K562 (cell line): ENCODE results near the gene ALKBH2. TPM values are rescaled to one million over a fixed set of nuclear protein-coding genes. Genes with fewer than 3 reads are reported as not detected.
A peak's percentile ranks its signal among the peaks of the same experiment; 100 is the strongest.

ENCODE experiments used
- ARID3A ChIP-seq: IDR thresholded peaks from 2 replicates; pipeline ENCODE4 v1.6.1; 2012; ENCODE audit warnings: low read depth, low read length, improper control_type of control experiment, borderline replicate concordance
- ARNT ChIP-seq, 2 experiments: fragments of 450-650 bp; IDR thresholded peaks; 2 replicates each; pipeline ENCODE4 v1.6.1; 2016; ENCODE audit warnings: mild to moderate bottlenecking in 1 of 2
- BDP1 ChIP-seq: IDR thresholded peaks from 3 replicates; pipeline ENCODE4 v1.6.1; 2011; ENCODE audit not compliant: insufficient read length, insufficient read depth
- E2F1 ChIP-seq: sonication (generic); formaldehyde crosslinking; IDR thresholded peaks from 2 replicates; pipeline ENCODE4 v1.8.1; 2023; ENCODE audit warnings: mild to moderate bottlenecking, missing genetic modification reagents, moderate library complexity
- E2F3 ChIP-seq: fragments of 250-450 bp; sonication (Bioruptor Pico); IDR thresholded peaks from 2 replicates; pipeline ENCODE4 v1.4.0; 2020; ENCODE audit warnings: mild to moderate bottlenecking
- EGR1 ChIP-seq: fragments of 450-650 bp; conservative IDR thresholded peaks from 2 replicates; pipeline ENCODE4 v1.6.1; 2017; ENCODE audit warnings: mild to moderate bottlenecking
- ELF2 ChIP-seq: fragments of 250-450 bp; sonication (Bioruptor Pico); IDR thresholded peaks from 2 replicates; pipeline ENCODE4 v1.5.0; 2021; ENCODE audit warnings: mild to moderate bottlenecking
- PATZ1 ChIP-seq: fragments of 250-450 bp; sonication (Bioruptor Pico); IDR thresholded peaks from 2 replicates; pipeline ENCODE4 v1.5.0; 2020; ENCODE audit warnings: mild to moderate bottlenecking, borderline replicate concordance
- TCF7L2 ChIP-seq: fragments of 150-350 bp; IDR thresholded peaks from 2 replicates; pipeline ENCODE4 v1.6.1; 2016; ENCODE audit warnings: low read depth, mild to moderate bottlenecking, low read length, moderate library complexity
- TCFL5 ChIP-seq: fragments of 250-450 bp; sonication (Bioruptor Pico); conservative IDR thresholded peaks from 2 replicates; pipeline ENCODE4 v1.6.1; 2021; ENCODE audit warnings: mild to moderate bottlenecking, moderate library complexity, matching md5 sums
- ZNF121 ChIP-seq: sonication (generic); formaldehyde crosslinking; conservative IDR thresholded peaks from 2 replicates; pipeline ENCODE4 v1.8.0; 2022; ENCODE audit warnings: missing genetic modification reagents
- ZNF507 ChIP-seq: conservative IDR thresholded peaks from 2 replicates; pipeline ENCODE4 v1.6.1; 2017; ENCODE audit warnings: missing genetic modification characterization, missing compliant biosample characterization
- ZNF655 ChIP-seq: fragments of 250-450 bp; sonication (Bioruptor Pico); IDR thresholded peaks from 2 replicates; pipeline ENCODE4 v1.5.0; 2021
- polyA plus RNA-seq, 8 experiments: library from polyadenylated mRNA; depleted of rRNA in 4 of 8; stranded (reverse) in 5 of 8; unstranded in 3 of 8; fragments of >200 nt; fragmentation: Nextera tagmentation in 2 of 8; fragmentation: Illumina TruSeq in 1 of 8; extraction: Ambion mirVana in 2 of 8; extraction: Trizol in 1 of 8; gene quantifications; 2 replicates each; pipeline versions ENCODE4 v1.2.1 to v1.2.3, GENCODE V29; 2011 to 2014; ENCODE audit warnings: inconsistent platforms in 1 of 8, missing spikeins in 1 of 8
- total RNA-seq, 7 experiments: library from RNA; depleted of rRNA in 6 of 7; stranded (reverse); fragments of >200 nt in 6 of 7; fragmentation: Illumina TruSeq in 2 of 7; extraction: Trizol in 2 of 7; gene quantifications; 2 replicates each; pipeline versions ENCODE4 v1.2.1 to v1.2.3, GENCODE V29; 2011 to 2021; ENCODE audit warnings: low replicate concordance in 1 of 7
- TF ChIP-seq, protein P1 (sequence below): IDR thresholded peaks from 2 replicates; pipeline ENCODE4 v1.6.1; 2011; ENCODE audit warnings: borderline replicate concordance, low read depth, mild to moderate bottlenecking, moderate library complexity, low read length; ENCODE audit not compliant: insufficient read depth, poor library complexity, severe bottlenecking

The ALKBH2 gene
- total and polyA plus RNA-seq, 9 of the 15 experiments (the other 6 are each of a cell fraction or from before 2014, with no cell fraction given): 5.9 to 56.1 (median 41.9) TPM

DNA sequence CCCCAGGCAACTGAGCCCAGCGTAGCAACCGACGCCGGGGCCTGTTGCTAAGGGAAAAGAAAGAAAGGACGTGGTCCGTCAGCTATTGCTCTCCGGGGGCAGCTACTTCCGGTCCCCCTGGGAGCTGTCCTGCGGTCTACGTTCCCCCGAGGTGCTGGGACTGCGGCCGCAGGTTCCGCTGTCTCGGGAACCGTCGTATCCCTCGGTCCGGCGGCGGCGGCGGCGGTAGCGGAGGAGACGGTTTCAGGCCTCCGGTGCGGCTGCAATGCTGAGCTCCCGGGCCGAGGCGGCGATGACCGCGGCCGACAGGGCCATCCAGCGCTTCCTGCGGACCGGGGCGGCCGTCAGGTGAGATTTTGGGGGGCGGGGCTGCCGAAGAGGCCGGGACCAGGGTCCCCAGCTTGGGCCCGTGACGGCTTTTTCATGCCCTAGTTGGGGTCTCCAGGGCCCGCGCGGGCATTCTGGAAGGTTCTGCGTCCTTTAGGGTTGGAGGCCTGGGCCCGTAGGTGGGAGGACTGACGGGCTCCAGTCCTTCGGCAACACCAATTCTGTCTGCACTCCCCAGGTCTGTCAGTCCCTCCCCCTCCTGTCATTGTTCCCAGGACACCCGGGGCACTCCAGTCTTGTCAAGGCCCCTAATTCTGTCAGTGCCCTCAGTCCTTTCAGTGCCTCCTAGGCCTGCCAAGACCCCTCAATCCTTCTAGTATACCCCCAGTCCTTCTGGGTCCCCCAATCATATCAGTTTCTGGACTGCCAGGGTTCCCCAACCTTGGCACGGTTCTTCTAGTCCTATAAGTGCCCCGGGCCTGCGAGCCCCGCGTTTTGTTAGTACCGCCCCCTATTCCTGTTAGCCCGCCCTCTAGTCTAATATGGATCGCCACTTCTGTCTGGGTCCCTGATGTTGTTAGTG lies 40.6 kb downstream of the ALKBH2 start, which contains the start of gene USP30 (continued):
- TF ChIP-seq E2F1 (CRISPR knock-in tag) (0 out of 2 replicates have a peak, but pooled peaks have one; percentile 49), ELF2 (CRISPR knock-in tag) (peak; percentile 87), BDP1 (no peak), TCFL5 (no peak), ZNF655 (CRISPR knock-in tag) (no peak), ARID3A (no peak), EGR1 (no peak), ZNF507 (tag) (no peak), ARNT (IDR thresholded peaks at IDR 0.05) (peak; percentile 29 to 71; a peak in 2 of 4 replicates), E2F3 (no peak), TCF7L2 (0 out of 2 replicates have a peak, but pooled peaks have one; percentile 44), ZNF121 (CRISPR knock-in tag) (no peak), PATZ1 (CRISPR knock-in tag) (no peak)
- TF ChIP-seq, protein P1, sequence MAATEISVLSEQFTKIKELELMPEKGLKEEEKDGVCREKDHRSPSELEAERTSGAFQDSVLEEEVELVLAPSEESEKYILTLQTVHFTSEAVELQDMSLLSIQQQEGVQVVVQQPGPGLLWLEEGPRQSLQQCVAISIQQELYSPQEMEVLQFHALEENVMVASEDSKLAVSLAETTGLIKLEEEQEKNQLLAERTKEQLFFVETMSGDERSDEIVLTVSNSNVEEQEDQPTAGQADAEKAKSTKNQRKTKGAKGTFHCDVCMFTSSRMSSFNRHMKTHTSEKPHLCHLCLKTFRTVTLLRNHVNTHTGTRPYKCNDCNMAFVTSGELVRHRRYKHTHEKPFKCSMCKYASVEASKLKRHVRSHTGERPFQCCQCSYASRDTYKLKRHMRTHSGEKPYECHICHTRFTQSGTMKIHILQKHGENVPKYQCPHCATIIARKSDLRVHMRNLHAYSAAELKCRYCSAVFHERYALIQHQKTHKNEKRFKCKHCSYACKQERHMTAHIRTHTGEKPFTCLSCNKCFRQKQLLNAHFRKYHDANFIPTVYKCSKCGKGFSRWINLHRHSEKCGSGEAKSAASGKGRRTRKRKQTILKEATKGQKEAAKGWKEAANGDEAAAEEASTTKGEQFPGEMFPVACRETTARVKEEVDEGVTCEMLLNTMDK: no peak
